ENCODE data around the gene FKTN. TPM values are rescaled to one million over a fixed set of nuclear protein-coding genes. Genes with fewer than 3 reads are reported as not detected.
"Not testable (repeated sequence)": the region's sequence is repeated elsewhere in the genome, so short reads cannot be mapped to it uniquely, and the experiment has no call there.

FKTN gene
- 39.9 TPM for total RNA-seq

GRCh38 chr9:105557804-105558610, at the start of gene FKTN:
FKTN (plus strand) TSS chr9:105558131; CDS start chr9:105575033, 16,902 bp downstream.
- DNase-seq: peak; percentile 83

- DNase-seq: no peak
Observed at GRCh38 chr9:105508530-105508929, 49.4 kb upstream of the FKTN start.

GRCh38 chr9:105510024-105510423, 47.9 kb upstream of the FKTN start:
- DNase-seq: no peak

- DNase-seq: no peak
Observed at GRCh38 chr9:105511446-105511845, 46.5 kb upstream of the FKTN start.

GRCh38 chr9:105515811-105516413, 42.0 kb upstream of the FKTN start:
- DNase-seq: no peak

- DNase-seq: not testable (repeated sequence)
Observed at GRCh38 chr9:105519710-105520369, 38.1 kb upstream of the FKTN start.

GRCh38 chr9:105520992-105521391, 36.9 kb upstream of the FKTN start:
- not testable (repeated sequence) for DNase-seq

GRCh38 chr9:105522618-105523385, 35.1 kb upstream of the FKTN start:
- not testable (repeated sequence) for DNase-seq

GRCh38 chr9:105531530-105531929, 26.4 kb upstream of the FKTN start:
- no peak for DNase-seq

- DNase-seq: no peak
Observed at GRCh38 chr9:105535920-105536668, 21.8 kb upstream of the FKTN start.

GRCh38 chr9:105539452-105539851, 18.5 kb upstream of the FKTN start:
- DNase-seq: no peak

- DNase-seq: no peak
Observed at GRCh38 chr9:105541838-105542237, 16.1 kb upstream of the FKTN start.

GRCh38 chr9:105554042-105554441, 3.9 kb upstream of the FKTN start:
- no peak for DNase-seq

GRCh38 chr9:105572455-105572854, 14.5 kb downstream of the FKTN start:
- DNase-seq: no peak

GRCh38 chr9:105579952-105580351, 22.0 kb downstream of the FKTN start:
- not testable (repeated sequence) for DNase-seq

GRCh38 chr9:105581550-105581949, 23.6 kb downstream of the FKTN start:
- not testable (repeated sequence) for DNase-seq

- no peak for DNase-seq
Observed at GRCh38 chr9:105593145-105593544, 35.2 kb downstream of the FKTN start.

- no peak for DNase-seq
Observed at GRCh38 chr9:105608721-105609598, 51.0 kb downstream of the FKTN start.

- DNase-seq: no peak
Observed at GRCh38 chr9:105621001-105621400, 63.1 kb downstream of the FKTN start.

- DNase-seq: no peak
Observed at GRCh38 chr9:105625088-105625487, 67.2 kb downstream of the FKTN start.

- DNase-seq: no peak
Observed at GRCh38 chr9:105632807-105633206, 74.9 kb downstream of the FKTN start.
